PFSK-1 (cell line): ENCODE data around the gene PXDN.

Experiments
- FOXP2 ChIP-seq: optimal IDR thresholded peaks from 2 replicates; pipeline ENCODE3; 2011; ENCODE audit warnings: borderline replicate concordance, control low read depth, inconsistent platforms; ENCODE audit not compliant: insufficient read depth; ENCODE audit errors: extremely low read length, extremely low read depth
- POLR2AphosphoS5 ChIP-seq: IDR thresholded peaks from 2 replicates; pipeline ENCODE4 v1.6.1; 2012; ENCODE audit warnings: low read depth, mild to moderate bottlenecking, control low read depth, low read length, moderate library complexity
- SIN3A ChIP-seq: IDR thresholded peaks from 2 replicates; pipeline ENCODE4 v1.6.1; 2012; ENCODE audit warnings: mild to moderate bottlenecking, low read length, moderate library complexity, borderline replicate concordance; ENCODE audit not compliant: insufficient read depth
- TAF1 ChIP-seq: IDR thresholded peaks from 2 replicates; pipeline ENCODE4 v1.6.1; 2012; ENCODE audit warnings: low read length, control low read depth, borderline replicate concordance; ENCODE audit not compliant: insufficient read depth
- TF ChIP-seq, protein P1 (sequence below), 2 experiments: IDR thresholded peaks; 2 replicates each; pipeline versions ENCODE4 v1.6.1 to v1.8.0; 2011 to 2012; ENCODE audit warnings: low read depth in 2 of 2, low read length in 2 of 2, control low read depth in 1 of 2, inconsistent platforms in 1 of 2, mild to moderate bottlenecking in 1 of 2, moderate library complexity in 1 of 2; ENCODE audit not compliant: insufficient read depth in 1 of 2

The PXDN gene

DNA sequence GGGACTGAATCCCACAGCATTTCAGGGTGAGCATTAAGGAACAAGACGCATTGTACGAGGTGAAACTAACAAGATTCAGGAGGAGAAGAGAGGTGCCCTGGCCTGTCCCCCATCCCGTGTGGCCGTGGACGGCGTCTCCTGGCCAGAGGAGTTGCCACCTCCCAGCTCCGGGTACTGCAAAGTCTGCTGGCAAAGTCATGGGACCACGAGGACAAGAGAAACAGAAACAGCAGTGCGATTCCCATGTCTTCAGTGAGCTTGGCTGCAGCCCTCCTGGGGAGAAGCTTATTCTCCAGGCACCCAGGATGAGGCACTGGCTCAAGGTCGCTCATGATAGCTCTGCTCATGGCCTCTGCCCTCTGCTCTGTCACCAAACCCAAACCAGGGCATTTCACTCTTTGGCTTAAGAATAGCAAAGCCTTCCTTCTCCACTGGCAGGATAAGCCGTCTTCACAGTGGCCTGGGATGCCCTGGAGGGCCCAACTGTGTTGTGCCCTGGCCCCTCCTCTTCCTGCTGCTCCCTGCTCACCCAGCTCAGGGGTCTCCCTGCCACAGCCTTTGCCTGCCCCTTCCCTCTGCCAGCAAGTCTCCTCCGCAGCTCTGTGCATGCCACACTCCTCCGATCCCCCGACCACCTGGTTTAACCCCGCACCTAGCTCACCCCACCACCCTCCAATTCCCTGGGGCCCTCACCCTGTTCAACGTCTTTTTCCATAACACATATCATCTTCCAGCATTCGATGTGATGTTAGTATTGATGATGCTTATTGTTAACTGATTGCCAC lies 144.8 kb downstream of the PXDN start:
- TF ChIP-seq POLR2AphosphoS5 (no peak), FOXP2 (no peak), SIN3A (no peak), TAF1 (no peak)
- TF ChIP-seq, protein P1, sequence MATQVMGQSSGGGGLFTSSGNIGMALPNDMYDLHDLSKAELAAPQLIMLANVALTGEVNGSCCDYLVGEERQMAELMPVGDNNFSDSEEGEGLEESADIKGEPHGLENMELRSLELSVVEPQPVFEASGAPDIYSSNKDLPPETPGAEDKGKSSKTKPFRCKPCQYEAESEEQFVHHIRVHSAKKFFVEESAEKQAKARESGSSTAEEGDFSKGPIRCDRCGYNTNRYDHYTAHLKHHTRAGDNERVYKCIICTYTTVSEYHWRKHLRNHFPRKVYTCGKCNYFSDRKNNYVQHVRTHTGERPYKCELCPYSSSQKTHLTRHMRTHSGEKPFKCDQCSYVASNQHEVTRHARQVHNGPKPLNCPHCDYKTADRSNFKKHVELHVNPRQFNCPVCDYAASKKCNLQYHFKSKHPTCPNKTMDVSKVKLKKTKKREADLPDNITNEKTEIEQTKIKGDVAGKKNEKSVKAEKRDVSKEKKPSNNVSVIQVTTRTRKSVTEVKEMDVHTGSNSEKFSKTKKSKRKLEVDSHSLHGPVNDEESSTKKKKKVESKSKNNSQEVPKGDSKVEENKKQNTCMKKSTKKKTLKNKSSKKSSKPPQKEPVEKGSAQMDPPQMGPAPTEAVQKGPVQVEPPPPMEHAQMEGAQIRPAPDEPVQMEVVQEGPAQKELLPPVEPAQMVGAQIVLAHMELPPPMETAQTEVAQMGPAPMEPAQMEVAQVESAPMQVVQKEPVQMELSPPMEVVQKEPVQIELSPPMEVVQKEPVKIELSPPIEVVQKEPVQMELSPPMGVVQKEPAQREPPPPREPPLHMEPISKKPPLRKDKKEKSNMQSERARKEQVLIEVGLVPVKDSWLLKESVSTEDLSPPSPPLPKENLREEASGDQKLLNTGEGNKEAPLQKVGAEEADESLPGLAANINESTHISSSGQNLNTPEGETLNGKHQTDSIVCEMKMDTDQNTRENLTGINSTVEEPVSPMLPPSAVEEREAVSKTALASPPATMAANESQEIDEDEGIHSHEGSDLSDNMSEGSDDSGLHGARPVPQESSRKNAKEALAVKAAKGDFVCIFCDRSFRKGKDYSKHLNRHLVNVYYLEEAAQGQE (IDR thresholded peaks at IDR 0.05; ENCODE audit: insufficient read depth in 1 of 2, low read depth in 2 of 2, low read length in 2 of 2) = no peak

DNA sequence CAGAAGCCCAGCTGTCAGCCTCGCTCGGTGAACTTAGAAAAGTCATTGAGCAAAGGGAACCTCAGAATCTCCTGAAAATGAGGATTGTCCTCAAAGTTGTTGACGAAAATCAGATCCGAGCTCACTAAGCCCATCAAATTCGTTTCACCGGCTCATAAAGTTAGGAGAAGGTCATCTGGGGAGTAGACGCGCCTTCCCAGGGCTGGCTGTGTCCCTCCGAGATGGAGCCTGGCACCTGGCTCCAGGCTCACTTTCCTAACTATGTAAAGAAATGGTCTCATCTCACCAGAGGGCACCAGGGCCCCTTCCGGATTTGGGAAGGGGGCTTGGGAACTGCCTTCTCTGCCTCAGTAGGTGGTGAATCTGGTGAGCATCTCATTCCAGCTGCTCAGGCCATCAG lies 145.5 kb downstream of the PXDN start:
- no peak for TF ChIP-seq TAF1
- TF ChIP-seq POLR2AphosphoS5 = no peak
- TF ChIP-seq SIN3A = no peak
- TF ChIP-seq, protein P1 (IDR thresholded peaks at IDR 0.05; ENCODE audit: insufficient read depth in 1 of 2, low read depth in 2 of 2, low read length in 2 of 2) = no peak
- no peak for TF ChIP-seq FOXP2

DNA sequence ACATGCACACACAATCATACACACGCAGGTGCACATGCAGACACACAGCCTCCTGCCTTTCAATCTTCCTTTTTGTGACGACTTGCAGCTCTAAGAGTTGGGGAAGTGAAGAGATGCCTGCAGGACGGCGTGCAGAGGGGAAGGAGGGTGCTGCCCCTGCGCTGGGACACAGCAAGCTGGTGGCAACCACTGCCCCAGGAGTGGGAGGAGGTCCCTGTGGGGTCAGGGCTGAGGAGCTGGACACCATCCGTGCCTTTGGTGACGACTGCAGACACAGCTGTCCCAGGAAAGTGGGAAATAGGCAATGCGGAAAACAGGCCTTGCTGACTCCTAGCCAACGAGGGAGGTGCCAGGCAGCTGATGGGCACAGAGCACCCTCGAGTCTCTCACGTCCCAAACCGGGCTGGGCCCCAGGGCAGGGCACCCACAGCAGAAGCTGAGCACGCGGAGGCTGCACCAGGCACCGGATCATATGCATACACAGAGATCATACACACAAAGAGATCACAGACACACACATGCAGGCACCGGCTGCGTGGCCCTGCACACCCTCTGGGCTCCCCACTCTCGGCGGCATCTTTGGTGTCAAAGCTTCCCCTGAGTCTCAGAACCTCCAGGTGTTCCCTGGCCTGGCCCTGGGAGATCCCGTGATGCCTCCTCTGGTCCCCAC lies 146.1 kb downstream of the PXDN start:
- TF ChIP-seq POLR2AphosphoS5 = no peak
- no peak for TF ChIP-seq TAF1
- no peak for TF ChIP-seq FOXP2
- TF ChIP-seq, protein P1 (IDR thresholded peaks at IDR 0.05; ENCODE audit: insufficient read depth in 1 of 2, low read depth in 2 of 2, low read length in 2 of 2) = no peak
- no peak for TF ChIP-seq SIN3A

DNA sequence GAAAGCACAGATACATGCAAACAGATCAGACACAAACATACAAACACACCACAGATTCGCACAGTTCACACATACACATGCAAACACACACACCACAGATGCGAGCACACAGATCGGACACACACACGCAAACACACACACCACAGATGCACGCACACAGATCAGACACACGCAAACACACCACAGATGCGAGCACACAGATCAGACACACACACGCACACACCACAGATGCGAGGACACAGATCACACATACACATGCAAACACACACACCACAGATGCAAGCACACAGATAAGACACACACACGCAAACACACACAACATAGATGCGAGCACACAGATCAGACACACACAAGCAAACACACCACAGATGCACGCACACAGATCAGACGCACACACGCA lies 149.0 kb downstream of the PXDN start:
- TF ChIP-seq POLR2AphosphoS5 (no peak), SIN3A (no peak), FOXP2 (no peak), TAF1 (no peak)
- TF ChIP-seq, protein P1 (IDR thresholded peaks at IDR 0.05; ENCODE audit: insufficient read depth in 1 of 2, low read depth in 2 of 2, low read length in 2 of 2) = no peak
